HEK293T (cell line): ENCODE results near the gene FBXO21.

Experiments
- BHLHE40 ChIP-seq: fragments of 450-650 bp; IDR thresholded peaks from 2 replicates; pipeline ENCODE4 v1.6.1; 2016; ENCODE audit warnings: mild to moderate bottlenecking, moderate library complexity, borderline replicate concordance
- L3MBTL2 ChIP-seq: fragments of 450-650 bp; conservative IDR thresholded peaks from 2 replicates; pipeline ENCODE4 v1.6.1; 2016; ENCODE audit warnings: mild to moderate bottlenecking
- PKNOX1 ChIP-seq: fragments of 450-650 bp; IDR thresholded peaks from 2 replicates; pipeline ENCODE4 v1.6.1; 2016
- SP1 ChIP-seq: fragments of 450-650 bp; IDR thresholded peaks from 2 replicates; pipeline ENCODE4 v1.6.1; 2017

- TF ChIP-seq BHLHE40 (no peak), L3MBTL2 (no peak), SP1 (no peak), PKNOX1 (no peak)
These were observed 71.3 kb downstream of the FBXO21 start for GRCh38 chr12:117118838-117119591.
